CD4-positive, alpha-beta memory T cell (primary cell): ENCODE results near the gene LGR6. TPM values are rescaled to one million over a fixed set of nuclear protein-coding genes. Genes with fewer than 3 reads are reported as not detected.

Experiments used
- CTCF ChIA-PET: fragments of 350-600 bp; sonication (Branson Sonifier 250); formaldehyde crosslinking; loops from one replicate; lab custom pipeline; 2021; ENCODE audit warnings: inconsistent platforms; ENCODE audit not compliant: partially characterized antibody; lab: Charles Lee
- POLR2A ChIA-PET: fragments of 350-600 bp; sonication (Branson Sonifier 250); formaldehyde crosslinking; loops from one replicate; lab custom pipeline; 2021; ENCODE audit not compliant: partially characterized antibody; lab: Charles Lee
- DNase-seq, 5 donors: peaks; one replicate each; pipeline versions ENCODE4 v3.0.0 to v3.0.0-alpha.2; 2020 to 2022; ENCODE audit warnings: mixed read lengths in 1 of 5
- H3K27ac ChIP-seq: one replicate; pipeline ENCODE4 v1.7.0; 2013; ENCODE audit warnings: low read depth, low read length
- H3K27me3 ChIP-seq: 2 replicates; pipeline ENCODE4 v1.7.0; 2013; ENCODE audit warnings: mild to moderate bottlenecking, low read length, moderate library complexity; ENCODE audit not compliant: insufficient read depth
- H3K36me3 ChIP-seq: 2 replicates; pipeline ENCODE4 v1.7.0; 2013; ENCODE audit warnings: mild to moderate bottlenecking, low read length, moderate library complexity; ENCODE audit not compliant: insufficient read depth
- H3K4me1 ChIP-seq: 2 replicates; pipeline ENCODE4 v1.7.0; 2013; ENCODE audit warnings: mild to moderate bottlenecking, low read length, moderate library complexity; ENCODE audit not compliant: insufficient read depth
- H3K4me3 ChIP-seq, 2 donors: one replicate each; pipeline ENCODE4 v1.7.0; 2013; ENCODE audit warnings: low read length in 2 of 2, mild to moderate bottlenecking in 1 of 2
- H3K9me3 ChIP-seq, 2 donors: one replicate each; pipeline ENCODE4 v1.7.0; 2013; ENCODE audit warnings: low read length in 2 of 2, control low read depth in 1 of 2; ENCODE audit not compliant: control insufficient read depth in 1 of 2
- H3K27ac Mint-ChIP-seq, 7 donors: one replicate each; pipeline ENCODE4 v1.8.0; 2020 to 2021; ENCODE audit warnings: mixed read lengths in 7 of 7, mild to moderate bottlenecking in 6 of 7, inconsistent platforms in 3 of 7, moderate library complexity in 3 of 7
- H3K27me3 Mint-ChIP-seq, 2 donors: one replicate each; pipeline ENCODE4 v1.8.0; 2020 to 2021; ENCODE audit warnings: mixed read lengths in 2 of 2
- H3K36me3 Mint-ChIP-seq, 2 donors: one replicate each; pipeline ENCODE4 v1.8.0; 2020 to 2021; ENCODE audit warnings: mixed read lengths in 2 of 2, inconsistent platforms in 1 of 2, mild to moderate bottlenecking in 1 of 2
- H3K4me1 Mint-ChIP-seq, 4 donors: one replicate each; pipeline ENCODE4 v1.8.0; 2020 to 2021; ENCODE audit warnings: mixed read lengths in 4 of 4, mild to moderate bottlenecking in 1 of 4
- H3K4me3 Mint-ChIP-seq, 8 donors: one replicate each; pipeline ENCODE4 v1.8.0; 2020 to 2021; ENCODE audit warnings: mixed read lengths in 8 of 8, mild to moderate bottlenecking in 7 of 8, moderate library complexity in 6 of 8, inconsistent platforms in 3 of 8
- H3K9me3 Mint-ChIP-seq, 8 donors: one replicate each; pipeline ENCODE4 v1.8.0; 2020 to 2021; ENCODE audit warnings: mixed read lengths in 8 of 8, mild to moderate bottlenecking in 5 of 8, inconsistent platforms in 3 of 8, moderate library complexity in 1 of 8
- intact Hi-C: fragments of 100-400 bp; cut with micrococcal nuclease; formaldehyde crosslinking; loops from one replicate; pipeline ENCODE4 v1.15.1; 2023
- polyA plus RNA-seq, 2 donors: library from polyadenylated mRNA; unstranded; fragments of 300-500 nt; fragmentation: Illumina TruSeq; gene quantifications; one replicate each; pipeline ENCODE4 v1.2.3, GENCODE V29; 2021
- total RNA-seq, 2 experiments: library from RNA; stranded (reverse); gene quantifications; one replicate each; pipeline ENCODE4 v1.2.3, GENCODE V29; 2021

LGR6 gene
- total and polyA plus RNA-seq, 4 experiments from 2014 or later: 0.16 to 0.33 (median 0.17) TPM; not detected in 1

DNA sequence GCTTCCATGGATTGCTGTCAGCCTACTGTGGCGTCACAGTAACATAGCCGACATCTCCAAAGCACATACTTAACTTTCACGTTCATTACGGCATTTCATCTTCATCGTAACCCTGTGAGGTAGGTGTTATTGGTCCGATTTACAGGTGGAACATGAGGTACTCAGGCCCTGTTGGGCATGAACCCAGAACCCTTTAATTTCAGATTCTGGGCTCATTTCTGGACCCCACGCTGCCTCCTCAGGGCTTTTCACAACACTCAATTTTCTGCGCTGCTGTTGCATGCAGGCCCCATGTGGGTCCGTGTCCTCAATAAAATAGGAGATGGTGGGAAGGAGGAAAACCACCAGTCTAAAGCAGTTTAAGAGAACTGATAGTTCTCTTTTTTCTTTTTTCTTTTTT is 108.6 kb downstream of the LGR6 start:
- Mint-ChIP-seq H3K4me1 (no peaks in the 10 kb centered on the region), H3K36me3 (no peaks in the 10 kb centered on the region), H3K27me3 (peaks cover 0 to 1% of the 10 kb centered on the region in 2 donors), H3K9me3 (peaks cover 0 to 2% (median 0%) of the 10 kb centered on the region in 8 donors), H3K27ac (no peak overlapping the region), H3K4me3 (no peak overlapping the region)
- H3K36me3 ChIP-seq: no peaks in the 10 kb centered on the region
- no peaks in the 10 kb centered on the region for H3K27me3 ChIP-seq
- DNase-seq: no peak
- no peak overlapping the region for H3K4me3 ChIP-seq
- no peaks in the 10 kb centered on the region for H3K9me3 ChIP-seq
- POLR2A ChIA-PET: no interaction called here
- H3K27ac ChIP-seq: no peak overlapping the region
- CTCF ChIA-PET: interaction anchor here (1.2 to 1.6 kb wide), 4 partner anchors 10 to 17 kb away, joined by 3 to 6 read pairs (median 4); no protein-coding TSS in a partner anchor
- intact Hi-C loops: no loop called here
- H3K4me1 ChIP-seq: no peaks in the 10 kb centered on the region

DNA sequence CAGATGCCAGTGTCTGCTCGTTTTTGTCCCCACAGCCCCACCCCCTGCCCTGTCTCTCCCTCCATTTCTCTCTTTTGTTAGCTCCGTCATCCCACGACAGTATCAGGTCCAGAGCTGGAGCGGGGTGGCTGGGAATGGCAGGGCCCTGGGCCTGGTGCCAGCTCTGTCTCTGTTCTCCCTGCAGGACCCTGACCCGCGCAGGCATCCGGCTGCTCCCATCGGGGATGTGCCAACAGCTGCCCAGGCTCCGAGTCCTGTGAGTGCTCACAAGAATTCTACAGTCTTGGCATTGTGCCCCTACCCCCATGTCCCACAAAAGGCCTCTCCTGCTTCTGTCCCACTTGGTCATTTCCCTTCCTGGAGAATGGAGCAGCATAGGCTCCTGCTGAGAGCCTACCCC is 110.8 kb downstream of the LGR6 start:
- Histone ChIP-seq H3K4me1 (no peaks in the 10 kb centered on the region), H3K27me3 (no peaks in the 10 kb centered on the region), H3K9me3 (no peaks in the 10 kb centered on the region), H3K27ac (no peak overlapping the region), H3K4me3 (no peak overlapping the region), H3K36me3 (no peaks in the 10 kb centered on the region)
- Mint-ChIP-seq H3K4me3 (no peak overlapping the region), H3K4me1 (no peaks in the 10 kb centered on the region), H3K9me3 (peaks cover 0 to 2% (median 0%) of the 10 kb centered on the region in 8 donors), H3K27me3 (peaks cover 0 to 1% of the 10 kb centered on the region in 2 donors), H3K36me3 (no peaks in the 10 kb centered on the region), H3K27ac (peak overlapping the region in 1 of 7 donors; percentile 63)
- DNase-seq: no peak
- CTCF ChIA-PET: interaction anchor here (1.1 to 1.9 kb wide), 3 partner anchors 12 to 119 kb away, joined by 3 to 5 read pairs (median 3); no protein-coding TSS in a partner anchor
- intact Hi-C loops: no loop called here
- POLR2A ChIA-PET: interaction anchor here (0.6 kb wide), 1 partner anchor 716 kb away, joined by 3 read pairs; no protein-coding TSS in a partner anchor

GRCh38 chr1:202305168-202305567 is 111.6 kb downstream of the LGR6 start:
- intact Hi-C loops: no loop called here
- no peaks in the 10 kb centered on the region for H3K36me3 ChIP-seq
- ChIA-PET POLR2A (no interaction called here), CTCF (interaction anchor here (1.1 to 1.9 kb wide), 4 partner anchors 11 to 120 kb away, joined by 3 to 5 read pairs (median 4); no protein-coding TSS in a partner anchor)
- no peak for DNase-seq
- H3K27ac ChIP-seq: no peak overlapping the region
- Mint-ChIP-seq H3K9me3 (peaks cover 0 to 2% (median 0%) of the 10 kb centered on the region in 8 donors), H3K27me3 (peaks cover 0 to 1% of the 10 kb centered on the region in 2 donors), H3K36me3 (no peaks in the 10 kb centered on the region), H3K27ac (peak overlapping the region in 1 of 7 donors; percentile 17), H3K4me3 (no peak overlapping the region), H3K4me1 (no peaks in the 10 kb centered on the region)
- no peaks in the 10 kb centered on the region for H3K27me3 ChIP-seq
- no peaks in the 10 kb centered on the region for H3K9me3 ChIP-seq
- no peak overlapping the region for H3K4me3 ChIP-seq
- H3K4me1 ChIP-seq: no peaks in the 10 kb centered on the region

DNA sequence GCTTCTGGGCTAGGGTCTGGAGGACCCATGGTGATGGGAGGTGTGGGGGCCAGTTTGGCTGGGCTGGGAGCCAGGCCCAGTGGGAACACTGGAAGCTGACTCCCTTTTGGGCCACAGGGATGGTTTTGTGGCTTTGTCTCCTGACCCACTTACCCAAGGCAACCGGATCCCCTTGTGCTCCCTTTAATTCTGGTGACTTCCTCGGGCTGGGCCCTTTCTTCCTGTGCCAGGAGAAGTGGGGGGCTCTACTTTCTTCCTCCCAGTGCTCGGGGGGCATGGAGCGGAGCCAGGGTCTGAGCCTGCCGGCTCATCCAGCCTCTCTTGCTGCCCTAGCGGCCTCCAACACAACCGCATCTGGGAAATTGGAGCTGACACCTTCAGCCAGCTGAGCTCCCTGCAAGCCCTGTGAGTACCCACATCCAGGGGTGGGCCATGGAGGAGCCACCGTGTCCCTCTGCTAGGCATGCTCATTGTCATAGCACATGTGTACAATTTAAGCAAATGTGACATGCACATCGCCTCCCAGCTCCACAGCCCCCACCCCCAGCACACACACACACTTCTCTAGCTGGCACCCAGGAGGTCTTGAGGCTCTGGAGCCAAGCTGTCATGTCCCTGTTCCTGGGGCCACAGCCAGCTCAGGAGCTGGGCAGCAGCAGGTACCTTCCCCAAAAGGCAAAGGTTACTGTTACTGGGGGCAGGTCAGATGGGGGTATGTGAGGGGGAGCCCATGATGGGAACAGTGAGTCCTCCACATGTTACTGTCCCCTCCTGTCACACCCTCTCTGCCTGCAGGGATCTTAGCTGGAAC is 113.1 kb downstream of the LGR6 start:
- no peak overlapping the region for H3K4me3 ChIP-seq
- Mint-ChIP-seq H3K4me3 (no peak overlapping the region), H3K27ac (no peak overlapping the region), H3K4me1 (no peaks in the 10 kb centered on the region), H3K9me3 (no peaks in the 10 kb centered on the region), H3K36me3 (no peaks in the 10 kb centered on the region), H3K27me3 (peaks cover 0 to 1% of the 10 kb centered on the region in 2 donors)
- no peak overlapping the region for H3K27ac ChIP-seq
- H3K27me3 ChIP-seq: no peaks in the 10 kb centered on the region
- ChIA-PET POLR2A (no interaction called here), CTCF (interaction anchor here (1.0 to 1.6 kb wide), 3 partner anchors 9 to 110 kb away, joined by 3 to 7 read pairs (median 4); no protein-coding TSS in a partner anchor)
- no peak for DNase-seq
- H3K4me1 ChIP-seq: no peaks in the 10 kb centered on the region
- intact Hi-C loops: no loop called here
- no peaks in the 10 kb centered on the region for H3K9me3 ChIP-seq
- no peaks in the 10 kb centered on the region for H3K36me3 ChIP-seq

GRCh38 chr1:202310071-202310725 is 116.6 kb downstream of the LGR6 start:
- POLR2A ChIA-PET: no interaction called here
- DNase-seq: no peak
- no peak overlapping the region for H3K4me3 Mint-ChIP-seq
- no peaks in the 10 kb centered on the region for H3K36me3 Mint-ChIP-seq
- intact Hi-C loops: no loop called here
- Histone ChIP-seq H3K9me3 (no peaks in the 10 kb centered on the region), H3K27me3 (no peaks in the 10 kb centered on the region), H3K4me1 (no peaks in the 10 kb centered on the region), H3K36me3 (no peaks in the 10 kb centered on the region), H3K4me3 (no peak overlapping the region), H3K27ac (no peak overlapping the region)
- H3K27me3 Mint-ChIP-seq: no peaks in the 10 kb centered on the region
- H3K9me3 Mint-ChIP-seq: no peaks in the 10 kb centered on the region
- peak overlapping the region in 1 of 7 donors; percentile 50 for H3K27ac Mint-ChIP-seq
- CTCF ChIA-PET: interaction anchor here (1.1 to 1.7 kb wide), 2 partner anchors 117 to 410 kb away, joined by 3 to 4 read pairs; no protein-coding TSS in a partner anchor
- H3K4me1 Mint-ChIP-seq: peaks cover 0 to 2% (median 0%) of the 10 kb centered on the region in 4 donors

GRCh38 chr1:202310746-202311145 is 117.1 kb downstream of the LGR6 start:
- intact Hi-C loops: no loop called here
- Mint-ChIP-seq H3K27ac (no peak overlapping the region), H3K9me3 (no peaks in the 10 kb centered on the region), H3K36me3 (no peaks in the 10 kb centered on the region), H3K27me3 (peaks cover 0 to 3% of the 10 kb centered on the region in 2 donors), H3K4me1 (peaks cover 0 to 4% (median 0%) of the 10 kb centered on the region in 4 donors), H3K4me3 (no peak overlapping the region)
- CTCF ChIA-PET: interaction anchor here (1.9 kb wide), 1 partner anchor 118 kb away, joined by 8 read pairs; the partner anchor contains the start of gene LGR6
- POLR2A ChIA-PET: no interaction called here
- no peaks in the 10 kb centered on the region for H3K9me3 ChIP-seq
- no peaks in the 10 kb centered on the region for H3K4me1 ChIP-seq
- H3K36me3 ChIP-seq: no peaks in the 10 kb centered on the region
- H3K4me3 ChIP-seq: no peak overlapping the region
- no peak for DNase-seq
- H3K27ac ChIP-seq: no peak overlapping the region
- no peaks in the 10 kb centered on the region for H3K27me3 ChIP-seq
